Jurkat, Clone E6-1 (cell line): ENCODE results near the gene FAM98B.

ENCODE experiments used
- DNase-seq: peaks from one replicate; pipeline ENCODE4 v3.0.0-alpha.2; 2011; ENCODE audit warnings: low read depth, low spot score
- H3K4me3 ChIP-seq: 2 replicates; pipeline ENCODE4 v1.5.1; 2011; ENCODE audit warnings: mild to moderate bottlenecking, low read length, control low read depth, moderate library complexity

Gene FAM98B

DNA sequence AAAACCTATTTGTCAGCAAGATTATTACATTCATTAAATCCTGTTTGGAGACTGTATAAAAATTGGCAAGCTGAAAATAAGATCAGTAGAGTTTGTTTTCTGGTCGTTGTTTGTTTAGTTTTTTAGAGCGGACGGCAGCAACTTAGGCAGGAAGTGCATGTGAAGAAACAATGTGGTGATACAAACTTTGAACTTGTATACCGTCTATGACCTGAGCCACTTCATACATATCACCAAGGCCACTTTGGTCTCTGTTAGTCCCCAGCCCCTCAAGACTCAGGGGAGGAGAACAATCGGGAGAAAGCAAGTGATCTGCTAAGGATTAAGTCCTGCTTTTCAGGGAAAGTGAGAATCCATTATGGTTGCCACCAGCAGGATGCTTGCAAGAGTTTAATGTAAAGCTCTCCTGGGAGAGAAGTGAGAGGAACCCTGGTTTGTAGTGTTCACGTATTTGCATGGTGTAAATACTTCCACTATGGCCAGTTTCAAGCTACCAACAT lies 79.5 kb downstream of the FAM98B start:
- H3K4me3 ChIP-seq, result no peak overlapping the region
- DNase-seq, result no peak

DNA sequence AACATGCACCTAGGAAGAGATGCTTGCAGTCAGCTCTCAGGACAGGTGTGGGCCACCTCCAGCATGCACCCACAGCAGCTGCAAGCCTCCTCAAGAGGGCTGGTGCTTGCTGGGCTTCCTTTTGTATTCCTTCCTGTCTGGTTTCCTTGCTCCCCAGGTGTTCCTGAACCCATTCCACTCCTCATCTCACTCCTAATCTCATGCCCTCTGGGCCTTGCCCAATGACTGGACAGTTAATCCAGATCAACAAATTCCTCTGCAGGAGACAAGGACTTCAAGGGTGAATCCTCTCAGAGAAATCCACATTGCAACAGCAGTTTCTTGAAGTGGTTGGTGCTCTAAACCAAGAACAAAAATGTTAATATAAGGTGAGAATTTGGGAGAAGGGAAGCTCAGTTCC lies 80.0 kb downstream of the FAM98B start:
- no peak overlapping the region for H3K4me3 ChIP-seq

DNA sequence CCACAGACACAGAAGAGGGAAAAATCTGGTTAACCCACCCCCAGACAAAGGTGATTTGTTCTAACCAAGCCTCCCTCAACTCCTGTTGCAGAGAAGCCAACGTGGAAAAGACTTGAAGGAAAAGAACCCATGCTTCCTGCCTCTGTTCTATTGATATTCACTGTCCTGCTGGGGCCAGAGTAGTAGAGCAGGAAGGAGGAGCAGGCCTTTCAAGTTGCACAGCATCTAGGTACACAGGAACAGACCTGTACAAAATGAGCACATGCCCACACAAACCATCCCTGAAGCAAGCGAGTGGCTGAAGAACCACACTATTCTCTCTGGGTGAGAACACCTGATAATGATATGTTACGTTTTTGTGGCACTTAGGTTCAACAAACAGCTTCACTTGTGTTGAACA lies 80.8 kb downstream of the FAM98B start:
- no peak overlapping the region for H3K4me3 ChIP-seq
- DNase-seq, result no peak

More for the DNA sequence above, 80.0 kb downstream of the FAM98B start:
- no peak for DNase-seq

DNA sequence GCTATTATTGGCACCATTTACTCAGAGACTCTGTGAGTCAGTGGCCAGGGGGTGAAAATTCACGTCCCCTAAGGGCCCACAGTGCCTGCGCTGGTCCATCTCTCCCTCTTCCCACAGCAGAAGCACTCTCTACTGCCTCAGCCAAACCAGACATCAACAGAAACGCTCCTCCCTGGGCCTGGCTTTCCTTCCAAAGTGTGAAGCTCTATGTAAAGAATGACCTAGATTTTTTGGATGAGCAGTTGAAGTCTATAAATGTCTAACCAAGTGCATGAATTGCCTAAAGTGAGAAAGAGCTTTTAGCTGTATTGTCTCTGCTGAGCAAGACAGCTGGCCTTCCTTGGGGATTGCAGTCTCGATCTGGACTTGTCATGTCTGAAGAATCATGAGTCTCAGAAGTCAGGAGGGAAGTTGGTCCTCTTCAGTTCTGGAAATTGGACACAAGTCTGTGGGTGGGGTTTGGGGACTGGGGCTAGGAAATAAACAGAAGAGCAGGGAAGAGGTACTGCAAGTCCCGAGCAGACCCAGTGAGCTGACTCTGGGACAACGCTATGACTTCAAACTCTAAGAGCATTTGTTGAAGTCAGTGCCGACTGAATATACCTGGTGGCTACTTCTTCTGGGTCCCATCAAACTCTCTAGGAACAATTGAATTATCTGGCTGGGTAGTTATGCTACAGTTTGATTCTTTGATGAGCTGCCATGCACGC lies 81.7 kb downstream of the FAM98B start:
- H3K4me3 ChIP-seq, result no peak overlapping the region
- DNase-seq, result no peak

DNA sequence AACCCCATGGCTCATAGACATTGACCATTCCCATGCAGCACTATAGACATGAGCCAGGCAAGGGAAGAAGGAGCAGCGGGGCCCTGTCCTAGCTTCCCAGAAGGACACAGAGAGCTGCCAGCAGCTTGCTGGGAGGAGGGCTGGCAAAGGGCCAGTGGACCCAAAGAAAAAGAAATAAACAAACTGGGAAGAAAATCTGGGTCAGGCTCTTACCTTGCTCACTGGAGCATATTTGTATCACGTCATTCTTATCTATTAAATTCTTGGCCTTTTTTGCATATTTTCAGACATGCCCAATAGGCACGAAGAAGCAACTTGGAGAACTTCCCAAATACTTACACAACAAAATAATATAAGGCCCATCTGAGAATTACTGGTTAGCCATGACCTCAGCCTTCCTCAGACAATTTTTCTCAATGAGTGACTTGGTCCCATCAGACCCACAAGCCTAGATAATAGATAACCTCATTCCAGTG lies 82.3 kb downstream of the FAM98B start:
- DNase-seq, result no peak
- no peak overlapping the region for H3K4me3 ChIP-seq
